Fibroblast of skin of left biceps (primary cell): ENCODE measurements around the gene PGAP6.
"Not testable (repeated sequence)": the region's sequence is repeated elsewhere in the genome, so short reads cannot be mapped to it uniquely, and the experiment has no call there.

Experiments
- DNase-seq, 2 experiments: peaks; one replicate each; pipeline ENCODE4 v3.0.0-alpha.2; 2013; ENCODE audit warnings: low read depth in 2 of 2

The PGAP6 gene

GRCh38 chr16:400061-400591 lies 18.3 kb upstream of the PGAP6 start:
- no peak for DNase-seq

- no peak for DNase-seq
Measured at GRCh38 chr16:399340-400019, 17.7 kb upstream of the PGAP6 start.

DNA sequence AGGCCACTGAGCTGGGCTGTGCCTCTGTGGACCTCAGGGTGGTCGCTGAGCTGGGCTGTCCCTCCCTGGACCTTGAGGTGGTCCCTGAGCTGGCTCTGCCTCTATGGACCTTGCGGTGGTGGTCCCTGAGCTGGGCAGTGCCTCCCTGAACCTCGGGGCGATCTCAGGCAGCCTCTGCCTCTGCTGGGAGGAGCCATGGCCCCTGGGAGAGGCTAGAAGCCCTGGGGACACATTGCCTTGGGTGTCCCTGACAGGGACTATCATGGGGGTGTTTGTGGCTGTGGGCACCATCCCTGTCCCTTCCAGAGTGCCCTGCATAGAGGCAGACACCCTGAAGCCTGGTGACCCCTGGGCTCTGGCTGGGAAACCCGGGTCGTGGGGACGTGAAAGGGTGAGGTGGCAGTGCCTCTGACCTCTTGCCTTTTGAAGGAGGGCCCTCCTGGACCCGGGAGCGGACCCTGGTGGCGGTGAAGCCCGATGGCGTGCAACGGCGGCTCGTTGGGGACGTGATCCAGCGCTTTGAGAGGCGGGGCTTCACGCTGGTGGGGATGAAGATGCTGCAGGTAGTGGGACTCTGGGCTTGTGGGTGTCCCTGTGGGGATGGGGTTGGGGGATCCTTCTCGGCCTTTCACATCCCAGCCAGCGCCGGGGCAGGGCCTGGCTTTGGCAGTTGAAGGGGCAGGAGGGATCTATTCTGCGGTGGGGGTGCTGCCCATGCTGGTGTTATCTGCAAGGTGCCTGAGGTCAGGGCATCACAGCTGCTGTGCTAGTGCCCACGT lies 17.0 kb upstream of the PGAP6 start:
- DNase-seq: no peak

- DNase-seq: no peak
Measured at GRCh38 chr16:397736-398332, 16.1 kb upstream of the PGAP6 start.

- no peak for DNase-seq
Measured at GRCh38 chr16:397135-397661, 15.4 kb upstream of the PGAP6 start, which contains the start of gene NME4. NME4 (plus strand) TSS chr16:397199; CDS start chr16:397223, 24 bp downstream.

DNA sequence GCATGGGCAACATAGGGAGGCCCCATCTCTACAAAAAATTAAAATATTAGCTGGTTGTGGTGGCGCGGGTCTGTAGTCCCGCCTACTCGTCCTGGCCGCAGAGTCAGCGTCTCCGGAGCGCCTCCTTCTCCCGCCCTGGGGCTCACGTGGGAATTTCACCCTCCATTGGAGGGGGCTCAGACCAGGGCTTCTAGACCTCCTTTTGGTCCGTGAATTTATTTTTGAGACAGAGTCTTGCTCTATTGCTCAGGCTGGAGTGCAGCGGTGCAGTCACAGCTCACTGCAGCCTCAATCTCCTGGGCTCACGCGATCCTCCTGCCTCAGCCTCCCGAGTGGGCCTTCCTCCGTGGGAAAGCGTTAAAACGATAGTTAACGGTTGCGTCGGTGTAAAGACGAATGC lies 14.8 kb upstream of the PGAP6 start:
- DNase-seq: no peak

- DNase-seq: no peak
Measured at GRCh38 chr16:396199-396598, 14.4 kb upstream of the PGAP6 start.

DNA sequence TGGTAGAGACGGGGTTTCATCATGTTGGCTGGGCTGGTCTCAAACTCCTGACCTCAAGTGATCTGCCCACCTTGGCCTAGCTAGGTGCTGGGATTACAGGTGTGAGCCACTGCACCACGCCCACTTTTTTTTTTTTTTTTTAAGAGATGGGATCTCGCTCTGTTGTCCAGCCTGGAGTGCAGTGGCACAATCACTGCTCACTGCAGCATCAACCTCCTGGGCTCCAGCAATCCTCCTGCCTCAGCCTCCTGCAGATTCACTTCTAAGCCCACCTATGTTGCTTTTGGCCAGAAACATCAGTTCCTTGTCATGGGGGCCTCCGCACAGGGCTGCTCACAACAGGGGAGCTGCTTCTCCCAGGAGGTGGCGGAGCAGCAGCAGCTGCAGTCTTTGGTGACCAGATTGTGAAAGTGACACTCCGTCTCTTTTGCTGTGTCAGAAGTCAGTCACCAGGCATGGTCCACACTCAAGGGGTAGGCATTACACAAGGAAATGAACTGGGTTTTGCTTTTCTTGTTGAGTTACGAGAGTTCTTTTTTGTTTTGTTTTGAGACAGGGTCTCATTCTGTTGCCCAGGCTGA lies 10.8 kb upstream of the PGAP6 start:
- DNase-seq: no peak

GRCh38 chr16:391885-392335 lies 10.1 kb upstream of the PGAP6 start:
- no peak for DNase-seq

DNA sequence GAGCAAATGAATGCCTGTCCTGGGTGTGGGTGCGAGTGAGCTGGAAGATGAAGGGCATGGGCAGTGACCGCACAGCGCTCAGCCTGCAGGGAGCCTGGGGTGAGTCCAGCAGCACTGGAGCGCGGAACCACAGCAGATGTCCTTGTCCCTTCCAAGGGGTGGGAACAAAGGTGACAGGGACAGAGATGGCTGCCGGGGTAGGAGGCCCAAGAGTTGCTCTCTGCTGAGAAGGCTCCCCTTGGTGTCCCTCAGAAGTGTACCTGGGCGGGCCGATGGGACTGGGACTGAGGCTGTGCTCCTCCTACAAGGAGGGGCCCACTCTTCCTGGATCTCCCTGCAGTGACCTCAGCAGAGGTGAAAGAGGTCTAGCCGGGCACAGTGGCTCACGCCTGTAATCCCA lies 7.6 kb upstream of the PGAP6 start:
- DNase-seq: no peak

GRCh38 chr16:387761-388666 lies 6.2 kb upstream of the PGAP6 start:
- DNase-seq: not testable (repeated sequence)

DNA sequence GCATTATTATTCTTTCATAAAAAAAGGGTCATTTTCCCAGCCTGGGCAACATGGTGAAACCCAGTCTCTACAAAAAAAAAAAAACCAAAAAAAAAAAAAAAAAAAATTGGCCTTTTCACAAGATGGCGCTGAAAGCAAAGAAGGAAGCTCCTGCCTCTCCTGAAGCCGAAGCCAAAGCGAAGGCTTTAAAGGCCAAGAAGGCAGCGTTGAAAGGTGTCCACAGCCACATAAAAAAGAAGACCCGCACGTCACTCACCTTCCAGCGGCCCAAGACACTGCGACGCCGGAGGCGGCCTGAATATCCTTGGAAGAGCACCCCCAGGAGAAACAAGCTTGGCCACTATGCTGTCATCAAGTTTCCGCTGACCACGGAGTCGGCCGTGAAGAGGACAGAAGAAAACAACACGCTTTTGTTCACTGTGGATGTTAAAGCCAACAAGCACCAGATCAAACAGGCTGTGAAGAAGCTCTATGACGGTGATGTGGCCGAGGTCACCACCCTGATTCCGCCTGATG lies 4.9 kb upstream of the PGAP6 start:
- DNase-seq: no peak

DNA sequence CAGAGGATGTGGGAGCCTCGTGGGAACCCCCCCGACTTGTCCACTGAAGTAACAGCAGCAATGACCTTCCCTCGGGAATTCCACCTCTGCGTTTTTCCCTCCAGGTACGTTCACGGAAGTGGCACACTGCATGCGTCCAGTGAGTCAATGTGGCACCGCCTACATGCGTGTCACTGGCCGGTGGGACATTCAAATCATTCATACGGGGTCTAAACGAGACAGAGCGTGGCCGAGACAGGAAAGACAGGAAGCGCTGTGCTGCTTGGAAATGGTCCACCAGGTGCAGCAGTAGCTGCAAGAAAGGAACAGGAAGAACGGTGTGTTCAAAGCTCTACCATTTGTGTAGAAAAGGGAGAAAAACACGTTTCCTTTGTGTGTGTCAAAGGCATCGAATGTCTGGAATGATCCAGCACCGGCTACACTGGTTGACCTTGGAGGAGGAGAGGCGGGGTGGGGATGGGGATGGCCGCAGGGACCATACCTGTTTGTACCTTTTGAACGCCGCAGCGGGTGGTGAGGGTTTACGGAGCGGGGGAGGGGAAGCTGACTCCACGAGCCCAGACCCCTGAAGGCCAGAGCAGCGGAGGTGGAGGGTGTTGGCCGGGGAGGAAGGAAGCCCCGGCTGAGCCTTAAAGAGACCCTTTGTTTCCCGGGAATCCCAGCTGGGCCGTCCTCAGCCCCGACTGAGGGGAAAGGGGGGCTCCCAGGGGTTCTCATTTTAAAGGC lies 1.7 kb upstream of the PGAP6 start:
- no peak for DNase-seq

GRCh38 chr16:381012-381788 lies 578 bp downstream of the PGAP6 start:
- DNase-seq: no peak

GRCh38 chr16:380762-381011 lies 1.1 kb downstream of the PGAP6 start:
- no peak for DNase-seq

- DNase-seq: no peak
Measured at GRCh38 chr16:379961-380761, 1.6 kb downstream of the PGAP6 start.

GRCh38 chr16:379183-379960 lies 2.4 kb downstream of the PGAP6 start:
- no peak for DNase-seq

- DNase-seq: no peak
Measured at GRCh38 chr16:378821-379182, 3.0 kb downstream of the PGAP6 start.
